A549 (cell line): ENCODE data around the gene COL15A1. TPM values are rescaled to one million over a fixed set of nuclear protein-coding genes. Genes with fewer than 3 reads are reported as not detected.

Experiments used
- ATAC-seq, 2 experiments: fragments of 200-7000 bp in 1 of 2; fragments of >200 bp in 1 of 2; cut with Nextera tagmentation in 1 of 2; cut with Tn5 transposase in 1 of 2; 3 replicates each; pipeline versions ENCODE4 v1.8.0 to v1.9.1; 2018 to 2020; ENCODE audit warnings: mild to moderate bottlenecking in 1 of 2, moderate library complexity in 1 of 2
- CTCF ChIA-PET: fragments of 300-600 bp; sonication (Branson Sonifier 250); formaldehyde crosslinking; extraction: SDS; loops from one replicate; lab custom pipeline; 2021; ENCODE audit warnings: antibody characterized with exemption, inconsistent platforms; lab: Yijun Ruan, JAX
- POLR2A ChIA-PET: fragments of 350-600 bp; formaldehyde crosslinking; extraction: SDS; loops from one replicate; lab custom pipeline; 2021; ENCODE audit warnings: antibody characterized with exemption, inconsistent platforms; lab: Yijun Ruan, JAX
- DNase-seq, 2 experiments: peaks; one replicate each; pipeline versions ENCODE4 v3.0.0 to v3.0.0-alpha.2; 2011 to 2016; ENCODE audit warnings: low read depth in 1 of 2, low spot score in 1 of 2
- FAIRE-seq: peaks from 2 replicates; lab custom pipeline; 2011; peaks lifted over from hg19 to GRCh38; lab: Jason Lieb, UNC
- H3K27ac ChIP-seq, 2 experiments: fragments of >200 bp; sonication (Bioruptor Twin); formaldehyde crosslinking; 3 replicates each; pipeline ENCODE4 v1.5.1; 2016 to 2017
- H3K4me1 ChIP-seq: fragments of >200 bp; sonication (Bioruptor Twin); formaldehyde crosslinking; 3 replicates; pipeline ENCODE4 v1.6.1; 2016
- H3K4me2 ChIP-seq: fragments of >200 bp; sonication (Bioruptor Twin); formaldehyde crosslinking; 3 replicates; pipeline ENCODE4 v1.6.1; 2016
- H3K4me3 ChIP-seq: fragments of >200 bp; sonication (Bioruptor Twin); formaldehyde crosslinking; 3 replicates; pipeline ENCODE4 v1.5.1; 2016
- H3K9me3 ChIP-seq: fragments of >200 bp; sonication (Bioruptor Twin); formaldehyde crosslinking; 3 replicates; pipeline ENCODE4 v1.6.1; 2016
- BCL3 ChIP-seq: fragments of >200 bp; sonication (Bioruptor Twin); formaldehyde crosslinking; IDR thresholded peaks from 3 replicates; pipeline ENCODE4 v1.6.1; 2016
- BHLHE40 ChIP-seq: IDR thresholded peaks from 2 replicates; pipeline ENCODE4 v1.6.1; 2012; ENCODE audit warnings: low read depth, low read length, inconsistent platforms
- E2F6 ChIP-seq: IDR thresholded peaks from 2 replicates; pipeline ENCODE4 v1.6.1; 2012; ENCODE audit warnings: low read depth, borderline replicate concordance
- ELK1 ChIP-seq: fragments of 150-350 bp; IDR thresholded peaks from 2 replicates; pipeline ENCODE4 v1.6.1; 2014; ENCODE audit warnings: low read depth, mild to moderate bottlenecking, low read length
- EP300 ChIP-seq, 2 experiments: fragments of >200 bp; sonication (Bioruptor Twin); formaldehyde crosslinking; IDR thresholded peaks; 2 replicates in 1 of 2; 3 replicates in 1 of 2; pipeline ENCODE4 v1.6.1; 2016 to 2017
- GATA3 ChIP-seq: IDR thresholded peaks from 2 replicates; pipeline ENCODE4 v1.6.1; 2012; ENCODE audit warnings: borderline replicate concordance
- HDAC2 ChIP-seq: fragments of 200-600 bp; sonication (generic); IDR thresholded peaks from 2 replicates; pipeline ENCODE4 v1.6.1; 2016
- HMGXB4 ChIP-seq: fragments of 250-450 bp; sonication (Bioruptor Pico); IDR thresholded peaks from 2 replicates; pipeline ENCODE4 v1.5.0; 2021; ENCODE audit warnings: mild to moderate bottlenecking, moderate library complexity, borderline replicate concordance
- HOXA7 ChIP-seq: fragments of 250-450 bp; sonication (Bioruptor Pico); IDR thresholded peaks from 2 replicates; pipeline ENCODE4 v1.5.0; 2020; ENCODE audit warnings: mild to moderate bottlenecking, moderate library complexity
- HOXB5 ChIP-seq: fragments of 250-450 bp; sonication (Bioruptor Pico); IDR thresholded peaks from 2 replicates; pipeline ENCODE4 v1.5.0; 2020; ENCODE audit warnings: mild to moderate bottlenecking, moderate library complexity
- JUNB ChIP-seq: fragments of >200 bp; sonication (Bioruptor Twin); formaldehyde crosslinking; IDR thresholded peaks from 2 replicates; pipeline ENCODE4 v1.6.1; 2016
- MAX ChIP-seq: IDR thresholded peaks from 2 replicates; pipeline ENCODE4 v1.6.1; 2012
- MYC ChIP-seq: IDR thresholded peaks from 2 replicates; pipeline ENCODE4 v1.6.1; 2012; ENCODE audit warnings: mild to moderate bottlenecking, inconsistent platforms, low read length, improper control_type of control experiment, borderline replicate concordance
- NR3C1 ChIP-seq: fragments of >200 bp; sonication (Bioruptor Twin); formaldehyde crosslinking; IDR thresholded peaks from 3 replicates; pipeline ENCODE4 v1.6.1; 2017
- PBX3 ChIP-seq: IDR thresholded peaks from 2 replicates; pipeline ENCODE4 v1.6.1; 2012
- POLR2AphosphoS2 ChIP-seq: conservative IDR thresholded peaks from 2 replicates; pipeline ENCODE4 v1.6.1; 2012; ENCODE audit warnings: low read length, improper control_type of control experiment, inconsistent platforms
- RARB ChIP-seq: fragments of 250-450 bp; sonication (Bioruptor Pico); IDR thresholded peaks from 2 replicates; pipeline ENCODE4 v1.8.0; 2021; ENCODE audit warnings: mild to moderate bottlenecking, moderate library complexity
- RFX5 ChIP-seq: fragments of 450-650 bp; IDR thresholded peaks from 2 replicates; pipeline ENCODE4 v1.7.1; 2014; ENCODE audit warnings: antibody characterized with exemption, mild to moderate bottlenecking, moderate library complexity
- TFCP2L1 ChIP-seq: fragments of 250-450 bp; sonication (Bioruptor Pico); IDR thresholded peaks from 2 replicates; pipeline ENCODE4 v1.5.0; 2021; ENCODE audit warnings: mild to moderate bottlenecking
- ZNF302 ChIP-seq: fragments of 250-450 bp; sonication (Bioruptor Pico); IDR thresholded peaks from 2 replicates; pipeline ENCODE4 v1.9.0; 2021; ENCODE audit warnings: inconsistent platforms, mild to moderate bottlenecking, moderate library complexity
- ZSCAN20 ChIP-seq: fragments of 250-450 bp; sonication (Bioruptor Pico); IDR thresholded peaks from 2 replicates; pipeline ENCODE4 v1.8.0; 2022; ENCODE audit warnings: mild to moderate bottlenecking, moderate library complexity
- WGBS: methylation state at CpG from one replicate; pipeline ENCODE4 v1.1.6; 2017; ENCODE audit errors: missing lambda C conversion rate; 5-methylcytosine and 5-hydroxymethylcytosine counted together
- polyA plus RNA-seq, 4 experiments: library from polyadenylated mRNA; depleted of rRNA in 3 of 4; stranded (reverse); fragments of >200 nt; fragmentation: RNase III in 1 of 4; extraction: RNeasy Plus Mini Kit Qiagen cat#74134 plus additional on column Dnase treatment in 1 of 4; gene quantifications; 2 replicates in 3 of 4; 3 replicates in 1 of 4; pipeline ENCODE4 v1.2.3, GENCODE V29; 2011 to 2017

COL15A1 gene
- polyA plus RNA-seq, 2 of the 4 experiments (the other 2 are of a cell fraction), result 0.09 to 0.12 TPM

GRCh38 chr9:98973171-98973570, 29.5 kb downstream of the COL15A1 start (continued):
- TF ChIP-seq HMGXB4 (no peak), RFX5 (no peak), TFCP2L1 (CRISPR knock-in tag) (no peak), E2F6 (no peak), BCL3 (no peak), MAX (no peak), NR3C1 (no peak), PBX3 (no peak), JUNB (no peak), HOXB5 (no peak)

- no peak for TF ChIP-seq HOXB5
- TF ChIP-seq MYC, result no peak
- TF ChIP-seq ZNF302 (CRISPR knock-in tag), result no peak
- TF ChIP-seq RARB (CRISPR knock-in tag), result no peak
- TF ChIP-seq HDAC2, result no peak
- no peak for TF ChIP-seq E2F6
- TF ChIP-seq JUNB, result no peak
- no peak for TF ChIP-seq ELK1
- no peak for TF ChIP-seq BHLHE40
- no peak for TF ChIP-seq ZSCAN20 (CRISPR knock-in tag)
- no peak for TF ChIP-seq MAX
- no peak for TF ChIP-seq GATA3
- TF ChIP-seq EP300 (IDR thresholded peaks at IDR 0.05), result no peak
- no peak for TF ChIP-seq HOXA7
- TF ChIP-seq POLR2AphosphoS2, result no peak
- DNase-seq (no peak), ATAC-seq (no peak), FAIRE-seq (no peak)
- ChIA-PET POLR2A (no interaction called here), CTCF (interaction anchor here (1.2 to 8.3 kb wide), 6 partner anchors 15 to 167 kb away, joined by 3 to 125 read pairs (median 20); no protein-coding TSS in a partner anchor)
- Histone ChIP-seq H3K4me1 (peaks cover 4% of the 10 kb centered on the region; the same call in 1 of the 3 replicates), H3K4me3 (no peak overlapping the region), H3K27ac (no peak overlapping the region), H3K9me3 (no peaks in the 10 kb centered on the region), H3K4me2 (no peak overlapping the region)
- 59% methylated on average over 6 of the region's 6 CpGs for WGBS
These were observed 29.9 kb downstream of the COL15A1 start for GRCh38 chr9:98973576-98973975.
